Measurements from ENCODE around the gene WT1.

WT1 gene

GRCh38 chr11:32426192-32426591 is 9.1 kb downstream of the WT1 start:
- DNase-seq (ENCODE audit: low read depth, low spot score), result no peak
- H3K27ac ChIP-seq, result no peak overlapping the region

- H3K27ac ChIP-seq, result no peak overlapping the region
- DNase-seq (ENCODE audit: low read depth, low spot score), result no peak
These were observed 9.6 kb downstream of the WT1 start for GRCh38 chr11:32425761-32426160.

GRCh38 chr11:32422545-32422944 is 12.8 kb downstream of the WT1 start:
- no peak overlapping the region for H3K27ac ChIP-seq
- no peak for DNase-seq (ENCODE audit: low read depth, low spot score)

- H3K27ac ChIP-seq, result no peak overlapping the region
- DNase-seq (ENCODE audit: low read depth, low spot score), result no peak
These were observed 13.3 kb downstream of the WT1 start for GRCh38 chr11:32421992-32422391.

GRCh38 chr11:32420937-32421901 is 14.1 kb downstream of the WT1 start:
- no peak overlapping the region for H3K27ac ChIP-seq
- DNase-seq (ENCODE audit: low read depth, low spot score), result no peak

GRCh38 chr11:32420139-32420538 is 15.2 kb downstream of the WT1 start:
- DNase-seq (ENCODE audit: low read depth, low spot score), result no peak

GRCh38 chr11:32418836-32419235 is 16.5 kb downstream of the WT1 start:
- H3K27ac ChIP-seq, result no peak overlapping the region

More at GRCh38 chr11:32420139-32420538, 15.2 kb downstream of the WT1 start:
- H3K27ac ChIP-seq, result no peak overlapping the region

GRCh38 chr11:32417806-32418205 is 17.5 kb downstream of the WT1 start:
- no peak for DNase-seq (ENCODE audit: low read depth, low spot score)
- no peak overlapping the region for H3K27ac ChIP-seq

More at GRCh38 chr11:32418836-32419235, 16.5 kb downstream of the WT1 start:
- no peak for DNase-seq (ENCODE audit: low read depth, low spot score)

- DNase-seq (ENCODE audit: low read depth, low spot score), result no peak
These were observed 19.0 kb downstream of the WT1 start for GRCh38 chr11:32416301-32416700.

GRCh38 chr11:32414925-32415324 is 20.4 kb downstream of the WT1 start:
- no peak for DNase-seq (ENCODE audit: low read depth, low spot score)
- H3K27ac ChIP-seq, result no peak overlapping the region

More at GRCh38 chr11:32416301-32416700, 19.0 kb downstream of the WT1 start:
- H3K27ac ChIP-seq, result no peak overlapping the region

- no peak overlapping the region for H3K27ac ChIP-seq
- no peak for DNase-seq (ENCODE audit: low read depth, low spot score)
These were observed 23.3 kb downstream of the WT1 start for GRCh38 chr11:32411942-32412615.

- DNase-seq (ENCODE audit: low read depth, low spot score), result no peak
- no peak overlapping the region for H3K27ac ChIP-seq
These were observed 29.7 kb downstream of the WT1 start for GRCh38 chr11:32405592-32405991.

- H3K27ac ChIP-seq, result no peak overlapping the region
- DNase-seq (ENCODE audit: low read depth, low spot score), result no peak
These were observed 32.5 kb downstream of the WT1 start for GRCh38 chr11:32402836-32403235.

GRCh38 chr11:32400670-32401369 is 34.5 kb downstream of the WT1 start:
- no peak overlapping the region for H3K27ac ChIP-seq
- DNase-seq (ENCODE audit: low read depth, low spot score), result no peak

- no peak for DNase-seq (ENCODE audit: low read depth, low spot score)
- no peak overlapping the region for H3K27ac ChIP-seq
These were observed 35.1 kb downstream of the WT1 start for GRCh38 chr11:32400196-32400595.

GRCh38 chr11:32396991-32397390 is 38.3 kb downstream of the WT1 start:
- no peak overlapping the region for H3K27ac ChIP-seq
- DNase-seq (ENCODE audit: low read depth, low spot score), result no peak

GRCh38 chr11:32396331-32396730 is 39.0 kb downstream of the WT1 start:
- no peak for DNase-seq (ENCODE audit: low read depth, low spot score)
- H3K27ac ChIP-seq, result no peak overlapping the region

GRCh38 chr11:32395127-32395526 is 40.2 kb downstream of the WT1 start:
- no peak for DNase-seq (ENCODE audit: low read depth, low spot score)
- no peak overlapping the region for H3K27ac ChIP-seq

- DNase-seq (ENCODE audit: low read depth, low spot score), result no peak
- H3K27ac ChIP-seq, result no peak overlapping the region
These were observed 42.5 kb downstream of the WT1 start for GRCh38 chr11:32392840-32393239.

GRCh38 chr11:32391956-32392553 is 43.3 kb downstream of the WT1 start:
- H3K27ac ChIP-seq, result no peak overlapping the region
- DNase-seq (ENCODE audit: low read depth, low spot score), result no peak

Data from epithelial cell of prostate (primary cell).